GM19468 (cell line): ENCODE data around the gene PELI2.

Experiments
- ATAC-seq: cut with Tn5 transposase; IDR thresholded peaks from one replicate; pipeline ENCODE4 v1.9.1; 2021; ENCODE audit warnings: mild to moderate bottlenecking, moderate library complexity, moderate number of reproducible peaks; ENCODE audit not compliant: unreplicated experiment; ENCODE audit errors: extremely low read depth

PELI2 gene

GRCh38 chr14:56331592-56332216 is 213.5 kb downstream of the PELI2 start:
- no peak for ATAC-seq

DNA sequence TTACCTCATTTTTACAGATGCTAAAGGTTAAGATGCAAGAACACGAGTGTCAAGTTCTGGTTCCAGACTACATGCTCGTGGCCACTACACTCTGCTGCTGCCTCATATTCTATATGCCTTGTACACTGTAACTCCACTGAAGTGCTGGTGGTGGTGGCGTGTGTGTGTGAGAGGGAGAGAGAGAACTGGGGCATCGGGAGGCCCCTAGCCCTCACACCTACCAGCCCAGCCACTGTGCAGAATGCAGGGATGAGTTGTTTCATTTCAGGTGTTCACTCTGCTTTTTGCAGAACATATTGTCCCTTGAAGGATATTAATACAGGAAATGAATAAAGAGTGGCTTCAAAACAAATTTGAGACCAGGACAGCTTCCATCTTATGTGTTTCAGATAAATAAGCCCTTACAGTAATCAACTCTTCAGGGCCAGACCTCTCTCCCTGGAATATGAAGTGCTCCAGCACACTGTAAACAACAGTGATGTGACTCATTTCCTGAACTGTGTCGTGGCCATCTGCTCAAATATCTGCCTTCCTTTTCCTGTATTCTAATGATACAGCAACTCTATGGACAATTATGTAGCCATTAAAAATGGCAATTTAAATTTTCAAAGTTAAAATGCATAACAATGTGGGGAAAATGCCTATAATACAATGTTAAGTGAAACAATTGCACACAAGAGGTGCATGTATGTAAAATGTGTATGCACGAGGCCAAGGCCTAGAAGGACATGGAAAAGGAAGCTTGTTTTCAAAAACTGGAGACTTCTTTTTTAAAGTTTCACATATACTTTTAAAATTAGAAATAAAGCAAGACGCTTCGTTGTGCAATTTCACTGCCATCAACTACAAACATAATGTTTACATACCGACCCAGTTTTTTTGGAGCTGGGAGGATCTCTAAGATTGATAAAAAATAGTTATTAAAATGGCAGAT is 215.4 kb downstream of the PELI2 start:
- no peak for ATAC-seq

DNA sequence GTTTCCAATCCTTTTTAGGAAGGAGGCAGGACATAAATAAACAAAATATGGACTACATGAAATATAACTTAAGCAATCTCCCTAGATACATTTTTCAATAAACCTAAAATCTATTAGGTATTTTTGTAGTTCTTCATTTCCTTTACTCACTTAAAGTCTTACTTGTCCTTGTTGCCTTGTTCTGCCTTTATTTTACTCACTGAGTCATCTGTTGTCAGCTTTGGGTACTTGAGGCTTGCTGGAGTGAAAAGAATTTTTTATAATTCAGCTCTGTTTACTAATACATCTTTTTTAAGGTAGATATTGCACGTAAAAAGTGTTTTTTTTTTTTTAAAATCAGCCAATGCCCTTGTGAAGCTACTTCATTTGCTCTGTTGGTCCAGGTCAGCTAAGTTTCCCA is 216.2 kb downstream of the PELI2 start:
- no peak for ATAC-seq

DNA sequence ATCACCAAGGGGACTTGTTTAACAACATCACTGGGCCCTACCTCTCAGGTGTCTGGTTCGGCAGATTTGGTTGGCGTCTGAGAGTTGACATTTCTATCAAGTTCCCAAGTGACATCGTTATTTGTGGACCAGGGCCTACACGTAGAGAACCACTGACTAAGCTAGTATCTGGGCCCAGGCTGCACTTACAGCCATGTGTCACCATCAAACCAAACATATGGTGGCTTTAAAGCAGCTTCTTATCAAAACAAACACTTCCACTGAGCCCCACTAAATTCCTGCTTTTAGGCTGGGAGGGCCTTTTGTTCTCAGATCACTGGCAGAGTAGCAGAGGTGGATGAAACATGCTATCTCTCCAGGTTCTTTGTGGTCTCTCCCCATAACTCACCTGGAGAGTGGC is 220.5 kb downstream of the PELI2 start:
- no peak for ATAC-seq

- no peak for ATAC-seq
Observed at GRCh38 chr14:56339855-56340701, 221.9 kb downstream of the PELI2 start.

- ATAC-seq = no peak
Observed at GRCh38 chr14:56340932-56341331, 222.7 kb downstream of the PELI2 start.

DNA sequence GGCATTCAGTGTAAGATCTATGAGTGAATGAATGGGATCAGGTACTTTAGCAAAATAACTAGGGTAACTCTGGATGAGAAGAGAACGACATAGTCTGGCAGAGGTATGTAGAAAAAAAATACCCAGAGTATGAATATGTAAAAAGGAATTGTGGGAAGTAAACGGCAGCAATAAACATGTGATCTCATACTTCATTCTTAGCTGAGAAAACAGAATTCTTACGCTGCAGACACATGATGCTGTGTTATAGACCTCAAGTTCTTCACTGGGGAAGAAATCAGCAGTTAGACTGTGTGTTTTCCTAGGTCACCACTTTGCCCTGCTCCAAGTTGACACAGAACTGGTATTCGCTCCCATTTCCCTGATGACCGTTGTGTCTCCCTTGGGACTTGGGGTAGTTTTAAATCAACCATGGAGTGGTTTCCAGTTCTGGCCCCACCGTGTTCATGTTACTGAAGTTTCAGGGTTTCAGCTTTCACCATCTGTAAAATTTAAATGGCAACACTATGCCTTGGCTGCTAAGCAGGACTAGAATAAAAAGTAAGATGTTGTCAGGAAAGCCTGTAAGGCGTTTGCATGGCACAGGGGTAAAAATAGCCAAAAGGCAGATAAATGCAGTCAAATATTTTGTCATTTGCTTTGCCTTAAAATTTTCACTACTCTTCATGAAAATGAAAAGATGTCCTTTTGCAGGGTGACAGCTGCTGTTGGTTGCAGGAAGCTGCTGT is 223.7 kb downstream of the PELI2 start:
- no peak for ATAC-seq

- no peak for ATAC-seq
Observed at GRCh38 chr14:56342494-56342942, 224.3 kb downstream of the PELI2 start.

- ATAC-seq = no peak
Observed at GRCh38 chr14:56349960-56350359, 231.7 kb downstream of the PELI2 start.
